C4-2B (cell line): ENCODE data around the gene CA4.

Experiments used
- CTCF ChIP-seq: fragments of 450-650 bp; conservative IDR thresholded peaks from 2 replicates; pipeline ENCODE4 v1.5.1; 2017; ENCODE audit warnings: mild to moderate bottlenecking
- ZFX ChIP-seq: fragments of 450-650 bp; IDR thresholded peaks from 2 replicates; pipeline ENCODE4 v1.6.1; 2017

DNA sequence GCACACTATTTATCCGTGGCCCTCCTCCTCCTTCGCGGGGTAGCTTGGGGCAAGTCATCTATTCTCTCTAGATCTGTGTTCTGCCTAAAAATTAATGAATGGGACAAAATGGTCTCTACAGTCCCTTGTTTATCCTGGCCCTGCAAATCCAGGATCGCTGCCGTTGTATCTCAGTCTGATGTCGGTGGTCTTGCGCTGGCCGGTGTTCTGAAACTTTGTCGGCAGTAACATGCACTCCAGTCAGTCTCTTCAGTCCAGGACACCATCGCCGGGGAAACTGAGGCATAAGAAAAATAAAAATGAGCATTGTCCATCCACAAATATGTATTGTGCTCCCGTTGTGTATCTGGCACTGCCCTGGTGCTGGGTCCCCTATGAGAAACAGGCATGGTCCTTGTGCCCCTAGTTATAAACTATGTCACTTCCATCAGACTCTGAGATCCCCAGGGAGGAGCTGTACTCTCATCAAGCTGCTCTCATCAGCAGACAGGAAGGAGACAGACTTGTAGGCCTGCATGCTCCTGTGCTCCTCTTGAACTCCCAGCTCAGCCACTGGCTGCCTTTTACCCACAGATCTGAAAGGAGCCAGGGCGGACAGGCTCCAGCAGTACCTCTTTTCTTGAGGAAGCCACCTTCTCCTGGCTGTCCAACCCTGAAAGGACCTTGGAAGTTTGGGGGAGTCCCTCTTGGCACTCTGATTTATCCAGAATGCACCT, 13.7 kb upstream of the CA4 start:
- TF ChIP-seq CTCF (no peak), ZFX (no peak)
